Measurements from ENCODE around the gene HEXA.

HEXA gene

DNA sequence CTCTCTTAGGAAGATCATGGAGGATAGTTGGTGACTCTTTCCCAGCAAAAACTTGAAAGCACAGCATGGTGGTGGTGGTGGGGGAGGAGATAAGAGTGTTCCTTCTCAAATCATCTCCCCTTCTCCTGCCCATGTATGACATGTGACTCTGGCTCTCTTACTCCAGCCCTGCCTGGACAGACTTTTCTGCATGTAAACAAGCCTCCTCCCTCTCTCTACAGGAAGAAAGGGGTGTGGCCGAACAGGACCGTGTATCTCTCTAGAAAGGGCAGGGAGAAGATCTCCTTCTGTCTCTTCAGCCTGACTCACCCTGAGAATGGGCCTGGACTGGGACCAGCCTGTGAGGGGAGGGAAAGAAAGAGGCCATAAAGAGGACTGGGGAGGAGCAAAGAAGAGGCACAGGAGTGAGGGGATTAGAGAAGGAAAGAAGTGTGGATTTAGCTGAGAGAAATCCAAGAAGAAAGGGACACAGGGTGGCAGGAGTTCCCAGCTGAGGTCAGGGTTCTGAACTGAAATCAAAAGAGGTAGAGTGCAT is 57.3 kb downstream of the HEXA start:
- no peak for DNase-seq

DNA sequence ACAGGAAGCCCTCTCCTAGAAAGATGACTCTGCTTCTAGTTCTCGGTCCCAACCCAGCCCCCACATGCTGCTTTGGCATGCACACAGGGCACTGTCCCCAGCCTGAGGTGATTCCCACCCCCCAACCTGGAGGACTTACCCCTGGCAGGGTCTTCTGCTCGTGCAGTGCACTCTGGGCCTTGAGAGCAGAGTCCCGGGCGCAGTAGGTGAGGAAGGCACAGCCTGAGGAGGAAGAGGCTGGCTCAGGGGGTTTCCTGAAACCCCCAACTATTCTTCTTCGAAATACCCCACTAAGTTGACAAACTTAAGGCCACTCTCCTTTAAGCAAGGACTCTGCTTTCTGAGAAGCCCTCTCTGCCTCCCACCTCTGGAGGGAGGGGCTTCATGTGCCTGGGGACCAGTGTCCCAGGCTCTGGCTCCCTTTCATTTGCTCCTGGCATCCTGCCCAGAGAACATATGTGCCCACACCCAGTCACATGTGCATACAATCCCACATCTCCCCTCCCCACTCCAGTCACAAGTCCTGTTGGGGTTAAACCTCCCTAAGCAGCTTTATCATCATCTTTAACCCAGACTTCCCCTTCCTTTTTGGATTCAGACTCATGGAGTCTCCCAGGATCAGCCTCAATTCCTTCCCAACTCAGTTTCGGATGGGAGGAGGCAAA is 60.0 kb downstream of the HEXA start:
- peak; percentile 33 for DNase-seq

DNA sequence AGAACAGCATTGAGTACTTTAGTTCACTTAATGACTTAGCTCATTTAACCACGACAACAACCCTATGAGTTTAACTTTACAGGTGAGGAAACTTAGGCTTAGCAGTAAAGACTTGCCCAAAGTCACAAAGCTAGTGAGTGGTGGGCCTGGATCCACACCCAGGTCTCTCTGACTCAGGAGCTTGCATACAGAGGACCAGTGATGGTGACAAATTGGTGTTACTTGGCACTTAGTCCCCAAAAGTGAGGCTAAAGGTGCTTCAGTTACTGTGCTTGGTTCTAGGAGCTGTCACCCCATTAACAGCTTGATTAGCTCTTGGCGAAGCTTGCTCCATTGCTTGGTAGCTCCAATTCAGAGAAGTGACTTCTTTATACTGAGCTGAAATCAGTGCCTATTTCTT is 61.9 kb downstream of the HEXA start:
- no peak for DNase-seq

DNA sequence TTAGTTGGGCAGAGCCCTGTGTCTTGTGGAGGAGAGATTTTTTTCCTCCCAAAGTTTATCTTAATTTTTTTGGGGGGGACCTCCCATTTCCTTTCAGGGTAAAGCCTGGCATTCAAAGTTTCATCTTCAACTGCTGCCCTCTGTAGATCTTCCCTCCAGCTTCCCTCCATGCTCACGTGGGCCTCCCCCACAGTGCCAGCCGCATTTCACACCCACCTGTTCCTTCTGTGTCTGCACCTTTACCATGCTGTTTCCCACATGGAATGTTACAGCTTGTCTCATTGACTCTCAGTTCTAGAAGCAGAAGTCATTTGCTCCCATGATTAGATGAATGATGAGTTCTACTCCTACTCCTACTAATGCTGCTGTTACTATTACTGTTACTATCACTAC is 62.4 kb downstream of the HEXA start:
- DNase-seq: no peak

DNA sequence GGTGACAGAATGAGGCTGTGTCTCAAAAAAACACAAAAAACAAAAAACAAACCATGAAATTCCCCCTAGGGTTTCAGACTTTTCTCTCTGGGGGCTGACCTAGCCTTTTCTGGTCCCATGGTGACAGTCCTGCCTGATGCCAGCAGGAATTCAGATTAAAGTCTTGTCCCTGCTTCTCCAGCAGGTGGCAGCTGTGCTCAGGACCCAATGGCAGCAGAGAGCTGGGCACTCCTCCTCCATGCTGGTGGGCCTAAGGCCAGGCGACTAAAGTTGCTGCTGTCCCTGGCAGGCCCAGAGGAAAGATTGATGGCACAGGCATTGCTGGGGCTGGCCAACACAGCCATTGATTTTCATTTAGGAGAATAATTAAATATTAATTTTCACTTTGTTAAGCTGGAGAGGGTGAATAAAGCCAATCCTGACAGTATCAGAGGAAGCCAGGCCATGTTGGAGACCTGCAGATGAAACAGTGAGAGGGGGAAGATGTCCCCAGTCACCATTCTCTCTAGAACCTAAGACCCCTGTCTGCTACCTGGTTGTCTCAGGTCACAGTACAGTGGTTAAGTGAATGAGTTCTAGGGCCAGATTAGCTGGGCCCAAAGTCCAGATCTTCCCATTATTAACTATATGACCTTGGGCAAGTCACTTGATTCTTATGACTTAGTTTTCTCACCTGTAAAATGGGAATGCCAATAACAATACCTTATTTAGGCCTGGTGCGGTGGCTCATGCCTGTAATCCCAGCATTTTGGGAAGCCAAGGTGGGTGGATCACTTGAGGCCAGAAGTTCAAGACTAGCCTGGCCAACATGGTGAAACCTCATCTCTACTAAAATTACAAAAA is 63.0 kb downstream of the HEXA start:
- DNase-seq: peak; percentile 71

DNA sequence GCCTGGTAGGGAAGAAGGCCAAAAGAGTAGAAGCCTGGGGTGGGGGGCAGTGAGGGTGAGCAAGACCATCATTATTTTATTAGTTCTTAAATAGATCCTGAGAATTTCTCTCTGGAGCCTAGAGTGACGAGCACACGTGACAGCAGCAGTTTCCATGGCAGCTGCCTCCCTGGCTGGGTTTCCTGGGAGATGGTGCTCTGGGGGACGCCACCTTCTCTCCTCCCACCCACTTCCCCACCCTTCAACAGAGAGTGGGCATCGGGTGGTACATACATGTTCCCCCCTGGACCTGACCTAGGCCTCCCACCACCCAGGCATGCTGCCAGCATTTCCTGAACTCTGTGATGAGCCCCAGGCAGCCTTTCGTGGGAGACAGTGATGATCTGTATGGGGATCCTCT is 68.8 kb downstream of the HEXA start:
- DNase-seq: no peak

DNA sequence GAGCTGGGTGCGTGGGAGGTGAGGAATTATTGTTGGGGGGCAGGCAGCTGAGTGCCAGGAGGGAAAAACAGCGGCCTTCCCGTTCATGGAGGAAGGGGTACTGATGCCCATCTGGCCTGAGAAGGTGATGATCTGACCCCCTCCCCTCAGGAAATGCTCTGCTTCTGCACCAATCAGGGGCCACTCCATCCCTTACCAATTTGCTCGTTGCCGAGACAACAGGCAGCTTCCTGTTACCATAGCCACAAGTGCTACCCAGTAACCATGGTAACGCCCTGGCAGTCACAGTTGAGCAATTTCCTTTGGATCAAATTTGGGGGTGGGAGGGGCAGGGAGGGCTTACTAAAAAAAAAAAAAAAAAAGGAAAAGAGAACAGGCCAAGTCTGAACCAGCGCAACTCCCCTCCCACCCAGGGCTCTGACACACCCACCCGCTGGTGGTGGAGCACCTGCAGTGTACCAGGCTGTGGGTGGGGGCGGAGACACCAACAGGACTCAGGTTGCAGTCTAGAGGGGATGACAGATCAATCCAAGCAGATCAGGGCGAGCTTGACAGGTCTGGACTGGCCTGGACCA is 69.5 kb downstream of the HEXA start:
- peak; percentile 34 for DNase-seq

DNA sequence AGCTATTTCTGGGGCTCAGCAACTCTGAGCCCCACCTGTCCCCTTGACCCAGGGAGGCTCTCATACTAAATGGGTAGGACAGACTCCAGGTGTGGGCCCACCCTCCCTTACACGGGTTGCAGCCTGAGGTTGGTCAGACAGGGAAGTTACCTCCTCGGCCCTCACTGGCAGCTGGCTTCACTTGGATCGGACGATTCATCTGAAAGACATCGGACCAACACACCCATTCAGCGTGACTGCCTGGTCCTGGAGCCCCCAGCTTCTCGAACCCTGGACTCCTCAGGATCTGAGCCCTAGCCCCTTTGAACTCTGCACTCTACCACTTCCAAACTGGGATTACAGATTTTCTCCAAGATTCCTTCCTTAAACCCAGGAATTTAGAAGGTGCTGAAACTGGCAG is 71.2 kb downstream of the HEXA start:
- no peak for DNase-seq

DNA sequence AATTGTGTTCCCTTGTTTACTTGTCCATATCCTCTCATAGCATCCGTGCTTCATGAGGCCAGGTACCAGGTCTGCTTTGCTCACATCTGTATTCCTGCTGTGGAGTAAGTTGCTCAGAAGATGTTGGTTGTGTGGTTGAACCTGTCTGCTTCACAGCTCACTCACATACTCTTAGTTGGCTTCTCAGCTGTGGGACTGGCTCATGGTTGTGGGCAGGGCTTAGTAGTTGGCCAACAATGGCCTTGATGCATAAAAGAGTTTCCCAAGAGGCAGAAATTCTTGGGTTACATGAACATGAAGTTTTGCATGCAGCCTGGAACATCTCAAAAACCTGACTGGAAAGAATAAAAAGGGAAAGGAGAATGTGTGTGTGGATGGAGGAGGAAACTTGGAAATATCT is 72.9 kb downstream of the HEXA start:
- DNase-seq: no peak

All from inflammatory macrophage treated with lipopolysaccharide for 4 hours (primary cell).